LHCN-M2 (cell line): ENCODE data around the gene BCL6. TPM values are rescaled to one million over a fixed set of nuclear protein-coding genes. Genes with fewer than 3 reads are reported as not detected.
A peak's percentile ranks its signal among the peaks of the same experiment; 100 is the strongest.

Experiments
- DNase-seq: peaks from one replicate; pipeline ENCODE4 v3.0.0-alpha.2; 2012; ENCODE audit warnings: low read depth
- total RNA-seq: library from RNA; depleted of rRNA; stranded (reverse); fragments of >200 nt; gene quantifications from 2 replicates; pipeline ENCODE4 v1.2.3, GENCODE V29; 2014; rRNA removed

The BCL6 gene
- total RNA-seq, 1 experiment from 2014 or later = 34.0 TPM

DNA sequence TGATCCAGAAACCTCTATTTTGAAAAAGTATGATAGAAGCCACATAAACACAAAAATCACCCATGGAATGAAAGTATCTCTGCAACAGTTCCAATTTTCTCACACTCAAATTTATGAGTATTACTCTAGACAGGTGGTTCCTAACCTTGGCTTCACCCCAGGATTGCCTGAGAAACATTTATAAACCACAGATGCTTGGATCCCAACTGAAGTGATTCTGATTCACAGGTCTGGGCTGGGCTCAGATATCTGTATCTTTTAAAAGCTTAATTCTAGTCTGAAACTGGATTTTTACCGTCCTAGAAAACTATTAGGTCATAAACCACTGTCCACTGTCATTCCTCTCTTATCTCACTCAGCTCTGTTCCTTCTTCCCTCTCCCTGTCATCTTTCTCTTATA lies 67.7 kb downstream of the BCL6 start:
- DNase-seq = peak; percentile 19

DNA sequence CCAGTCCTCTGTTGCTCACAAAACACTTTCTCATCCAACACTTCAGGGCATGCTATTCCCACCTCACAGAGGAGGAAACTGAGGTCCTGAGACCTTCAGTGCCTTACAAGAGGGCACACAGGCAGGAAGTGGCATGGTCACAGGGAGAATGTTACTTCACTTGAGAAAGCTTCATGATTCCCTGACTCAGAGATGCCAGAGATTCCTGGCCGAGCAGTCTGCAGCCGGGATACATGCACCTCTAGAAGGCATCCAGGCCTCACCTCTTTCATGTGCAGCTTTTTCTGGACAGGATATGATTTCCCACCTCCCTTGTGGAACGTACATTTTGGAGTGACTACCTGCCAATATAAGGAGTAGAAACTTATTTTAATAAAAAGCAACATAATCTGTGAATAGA lies 72.3 kb downstream of the BCL6 start:
- no peak for DNase-seq

Other genes starting within 250 kb of the BCL6 start
- not detected in 2 replicates for gene SST, start 75.1 kb downstream of the BCL6 start, total RNA-seq
- gene RTP2, start 42.9 kb downstream of the BCL6 start, total RNA-seq = not detected in 2 replicates